A673 (cell line): Measurements from ENCODE around the gene DUX4. TPM values are rescaled to one million over a fixed set of nuclear protein-coding genes. Genes with fewer than 3 reads are reported as not detected.
"Not testable (repeated sequence)": the region's sequence is repeated elsewhere in the genome, so short reads cannot be mapped to it uniquely, and the experiment has no call there.

ENCODE experiments used
- BruUV-seq: library from RNA; stranded (reverse); fragments of 400-500 nt; replicated peaks from 2 replicates; lab custom pipeline; 2021; lab: Mats Ljungman, UMichigan
- CTCF ChIA-PET: fragments of 300-600 bp; sonication (Branson Sonifier 250); formaldehyde crosslinking; loops from one replicate; lab custom pipeline; 2022; ENCODE audit warnings: antibody characterized with exemption; lab: Charles Lee
- POLR2A ChIA-PET: fragments of 300-600 bp; sonication (Branson Sonifier 250); formaldehyde crosslinking; loops from one replicate; lab custom pipeline; 2022; ENCODE audit warnings: antibody characterized with exemption; ENCODE audit not compliant: low non-redundant PET; lab: Charles Lee
- DNase-seq: peaks from one replicate; pipeline ENCODE4 v3.0.0-alpha.2; 2015; ENCODE audit warnings: low spot score
- H3K27ac ChIP-seq: fragments of 200-600 bp; sonication (generic); 2 replicates; pipeline ENCODE4 v1.5.1; 2016; ENCODE audit warnings: mixed run types, low read depth, mild to moderate bottlenecking, mixed read lengths, antibody characterized with exemption, low read length; ENCODE audit not compliant: poor library complexity, severe bottlenecking
- H3K27me3 ChIP-seq: fragments of 200-600 bp; sonication (generic); replicated peaks from 2 replicates; pipeline ENCODE4 v1.6.1; 2017; ENCODE audit warnings: mixed run types, low read depth, mild to moderate bottlenecking, mixed read lengths, antibody characterized with exemption, low read length; ENCODE audit not compliant: insufficient read depth, poor library complexity
- H3K36me3 ChIP-seq: fragments of 200-600 bp; sonication (generic); 2 replicates; pipeline ENCODE4 v1.6.1; 2016; ENCODE audit warnings: mixed run types, mild to moderate bottlenecking, mixed read lengths, antibody characterized with exemption, low read length; ENCODE audit not compliant: insufficient read depth, poor library complexity, severe bottlenecking
- H3K4me1 ChIP-seq: fragments of 200-600 bp; sonication (generic); 2 replicates; pipeline ENCODE4 v1.6.1; 2017; ENCODE audit warnings: mixed run types, mild to moderate bottlenecking, mixed read lengths, antibody characterized with exemption, low read length; ENCODE audit not compliant: insufficient read depth, poor library complexity, severe bottlenecking
- H3K4me3 ChIP-seq: fragments of 200-600 bp; sonication (generic); 2 replicates; pipeline ENCODE4 v1.5.1; 2016; ENCODE audit warnings: low read depth, mixed run types, mild to moderate bottlenecking, mixed read lengths, low read length; ENCODE audit not compliant: poor library complexity, severe bottlenecking
- H3K9me3 ChIP-seq: fragments of 200-600 bp; sonication (generic); 2 replicates; pipeline ENCODE4 v1.6.1; 2016; ENCODE audit warnings: mixed run types, low read depth, mild to moderate bottlenecking, mixed read lengths, antibody characterized with exemption, low read length; ENCODE audit not compliant: poor library complexity, severe bottlenecking
- intact Hi-C: fragments of 100-400 bp; cut with micrococcal nuclease; formaldehyde crosslinking; loops from one replicate; pipeline ENCODE4 v1.10.0; 2022; ENCODE audit not compliant: unreplicated experiment
- total RNA-seq: library from RNA; stranded (reverse); gene quantifications from 2 replicates; pipeline ENCODE4 v1.2.3, GENCODE V29; 2021

Gene DUX4
- total RNA-seq, 1 experiment from 2014 or later = not detected

GRCh38 chr4:190181481-190182100 is 8.0 kb downstream of the DUX4 start:
- CTCF ChIA-PET, H3K27ac ChIP-seq, H3K27me3 ChIP-seq, H3K9me3 ChIP-seq, DNase-seq, H3K36me3 ChIP-seq, BruUV-seq, intact Hi-C loops, POLR2A ChIA-PET, H3K4me3 ChIP-seq, H3K4me1 ChIP-seq: not testable (repeated sequence)

GRCh38 chr4:190203510-190203909 is 29.9 kb downstream of the DUX4 start:
- H3K9me3 ChIP-seq, CTCF ChIA-PET, H3K4me3 ChIP-seq, DNase-seq, intact Hi-C loops, H3K36me3 ChIP-seq, H3K27ac ChIP-seq, H3K4me1 ChIP-seq, BruUV-seq, H3K27me3 ChIP-seq, POLR2A ChIA-PET: not testable (repeated sequence)

Other genes with a start within 250 kb of the DUX4 start
- gene FRG1, start 232.9 kb upstream of the DUX4 start, total RNA-seq = 62.8 and 69.8 TPM in 2 replicates
- 67.1 and 79.1 TPM in 2 replicates for gene FRG2, start 146.5 kb upstream of the DUX4 start, total RNA-seq
- 0.09 TPM in 1 of 2 replicates, not detected in the other for gene DBET, start 109.3 kb upstream of the DUX4 start, total RNA-seq